Endothelial cell of umbilical vein (primary cell): Measurements from ENCODE around the gene TTLL11.

Experiments used
- EZH2 ChIP-seq: IDR thresholded peaks from 2 replicates; pipeline ENCODE4 v1.6.1; 2012; ENCODE audit warnings: borderline replicate concordance, low read depth, mild to moderate bottlenecking, moderate library complexity, low read length, inconsistent platforms; ENCODE audit not compliant: severe bottlenecking
- FOS ChIP-seq: IDR thresholded peaks from 2 replicates; pipeline ENCODE4 v1.6.1; 2011; ENCODE audit warnings: mild to moderate bottlenecking, low read length, moderate library complexity, borderline replicate concordance; ENCODE audit not compliant: insufficient read depth
- GATA2 ChIP-seq: IDR thresholded peaks from 2 replicates; pipeline ENCODE4 v1.7.0; 2011; ENCODE audit warnings: low read depth, mild to moderate bottlenecking, moderate library complexity, mixed read lengths, low read length; ENCODE audit not compliant: insufficient read length, insufficient read depth
- JUN ChIP-seq: IDR thresholded peaks from 2 replicates; pipeline ENCODE4 v1.6.1; 2011; ENCODE audit warnings: borderline replicate concordance, low read depth; ENCODE audit not compliant: insufficient read length, insufficient read depth
- MYC ChIP-seq: IDR thresholded peaks from one replicate; pipeline ENCODE4 v1.6.1; 2011; ENCODE audit warnings: mild to moderate bottlenecking, low read depth, low read length
- POLR2A ChIP-seq: IDR thresholded peaks from 2 replicates; pipeline ENCODE4 v1.6.1; 2012; ENCODE audit warnings: low read depth, mild to moderate bottlenecking, control low read depth, low read length
- POLR2AphosphoS5 ChIP-seq: IDR thresholded peaks from 2 replicates; pipeline ENCODE4 v1.6.1; 2012; ENCODE audit warnings: low read depth, mild to moderate bottlenecking, control low read depth, low read length, moderate library complexity; ENCODE audit not compliant: insufficient read depth
- TF ChIP-seq, protein P1 (sequence below), 2 donors: IDR thresholded peaks; 1 replicate in 1 of 2; 2 replicates in 1 of 2; pipeline ENCODE4 v1.5.1; 2011; ENCODE audit warnings: low read length in 2 of 2, mild to moderate bottlenecking in 2 of 2, moderate library complexity in 2 of 2, control low read depth in 1 of 2, inconsistent platforms in 1 of 2, low read depth in 1 of 2; ENCODE audit not compliant: insufficient read depth in 1 of 2; ENCODE audit errors: extremely low read depth in 1 of 2

DNA sequence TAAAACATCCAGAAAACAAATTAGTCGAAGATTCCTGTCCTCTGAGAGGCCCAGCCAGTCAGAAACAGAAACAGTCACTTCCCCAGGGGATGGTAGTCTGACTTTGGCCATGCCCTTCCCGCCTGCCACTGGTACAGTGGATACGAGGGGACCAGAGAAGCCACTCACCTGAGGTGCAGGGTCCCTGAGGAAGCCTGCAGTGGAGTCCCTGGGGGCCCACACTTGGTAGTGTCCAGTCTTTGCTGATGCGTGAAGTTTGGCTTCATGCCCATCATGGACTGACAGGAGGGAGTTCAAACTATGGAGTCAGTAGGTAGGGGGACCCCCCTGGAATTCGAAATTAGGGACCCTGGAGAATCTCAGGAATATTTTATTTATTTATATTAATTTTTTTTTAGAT, 294.2 kb downstream of the TTLL11 start:
- TF ChIP-seq POLR2A = no peak
- TF ChIP-seq, protein P1, sequence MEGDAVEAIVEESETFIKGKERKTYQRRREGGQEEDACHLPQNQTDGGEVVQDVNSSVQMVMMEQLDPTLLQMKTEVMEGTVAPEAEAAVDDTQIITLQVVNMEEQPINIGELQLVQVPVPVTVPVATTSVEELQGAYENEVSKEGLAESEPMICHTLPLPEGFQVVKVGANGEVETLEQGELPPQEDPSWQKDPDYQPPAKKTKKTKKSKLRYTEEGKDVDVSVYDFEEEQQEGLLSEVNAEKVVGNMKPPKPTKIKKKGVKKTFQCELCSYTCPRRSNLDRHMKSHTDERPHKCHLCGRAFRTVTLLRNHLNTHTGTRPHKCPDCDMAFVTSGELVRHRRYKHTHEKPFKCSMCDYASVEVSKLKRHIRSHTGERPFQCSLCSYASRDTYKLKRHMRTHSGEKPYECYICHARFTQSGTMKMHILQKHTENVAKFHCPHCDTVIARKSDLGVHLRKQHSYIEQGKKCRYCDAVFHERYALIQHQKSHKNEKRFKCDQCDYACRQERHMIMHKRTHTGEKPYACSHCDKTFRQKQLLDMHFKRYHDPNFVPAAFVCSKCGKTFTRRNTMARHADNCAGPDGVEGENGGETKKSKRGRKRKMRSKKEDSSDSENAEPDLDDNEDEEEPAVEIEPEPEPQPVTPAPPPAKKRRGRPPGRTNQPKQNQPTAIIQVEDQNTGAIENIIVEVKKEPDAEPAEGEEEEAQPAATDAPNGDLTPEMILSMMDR (IDR thresholded peaks at IDR 0.05; ENCODE audit: extremely low read depth in 1 of 2, insufficient read depth in 1 of 2, low read depth in 1 of 2, low read length in 2 of 2) = no peak
- TF ChIP-seq MYC = no peak
- TF ChIP-seq EZH2 = no peak
- TF ChIP-seq POLR2AphosphoS5 = no peak
- TF ChIP-seq FOS = no peak
- no peak for TF ChIP-seq GATA2
- no peak for TF ChIP-seq JUN
